Panc1 (cell line): ENCODE measurements around the gene PACC1. TPM values are rescaled to one million over a fixed set of nuclear protein-coding genes. Genes with fewer than 3 reads are reported as not detected.

Experiments used
- ATAC-seq: fragments of 200-7000 bp; cut with Tn5 transposase; 2 replicates; pipeline ENCODE4 v1.9.1; 2020; ENCODE audit warnings: mild to moderate bottlenecking, moderate library complexity
- BruUV-seq: library from RNA; stranded (reverse); fragments of 400-500 nt; replicated peaks from 2 replicates; lab custom pipeline; 2021; lab: Mats Ljungman, UMichigan
- CTCF ChIA-PET: fragments of 300-600 bp; sonication (Branson Sonifier 250); formaldehyde crosslinking; loops from one replicate; lab custom pipeline; 2022; ENCODE audit warnings: antibody characterized with exemption; lab: Charles Lee
- POLR2A ChIA-PET: fragments of 300-600 bp; sonication (Branson Sonifier 250); formaldehyde crosslinking; loops from one replicate; lab custom pipeline; 2022; ENCODE audit warnings: antibody characterized with exemption; lab: Charles Lee
- DNase-seq: peaks from one replicate; pipeline ENCODE4 v3.0.0-alpha.2; 2010; ENCODE audit warnings: low read depth, low spot score
- H3K27ac ChIP-seq: 2 replicates; pipeline ENCODE4 v1.5.1; 2011; ENCODE audit warnings: mild to moderate bottlenecking, low read length, inconsistent platforms
- H3K27me3 ChIP-seq: fragments of 200-500 bp; sonication (Bioruptor generic); 2 replicates; pipeline ENCODE4 v1.6.0; 2014; ENCODE audit warnings: low read length, inconsistent platforms; ENCODE audit not compliant: control insufficient read depth, insufficient read depth
- H3K36me3 ChIP-seq: fragments of 200-500 bp; sonication (Bioruptor generic); 2 replicates; pipeline ENCODE4 v1.5.1; 2014; ENCODE audit warnings: inconsistent platforms, mild to moderate bottlenecking, low read length, moderate library complexity; ENCODE audit not compliant: control insufficient read depth, insufficient read depth
- H3K4me1 ChIP-seq: 2 replicates; pipeline ENCODE4 v1.5.1; 2011; ENCODE audit warnings: inconsistent platforms, mild to moderate bottlenecking, low read length, moderate library complexity; ENCODE audit not compliant: control insufficient read depth, insufficient read depth
- H3K4me3 ChIP-seq, 2 experiments: 2 replicates each; pipeline ENCODE4 v1.5.1; 2011 to 2012; ENCODE audit warnings: low read depth in 2 of 2, low read length in 2 of 2, mild to moderate bottlenecking in 2 of 2, inconsistent platforms in 1 of 2, moderate library complexity in 1 of 2
- H3K9me3 ChIP-seq: fragments of 200-500 bp; sonication (Bioruptor generic); 2 replicates; pipeline ENCODE4 v1.5.1; 2014; ENCODE audit warnings: low read depth, mild to moderate bottlenecking, inconsistent platforms, low read length, moderate library complexity; ENCODE audit not compliant: control insufficient read depth, insufficient read depth
- POLR2AphosphoS5 ChIP-seq: IDR thresholded peaks from 2 replicates; pipeline ENCODE4 v1.6.1; 2012; ENCODE audit warnings: mild to moderate bottlenecking, low read depth, low read length, moderate library complexity
- SIN3A ChIP-seq: IDR thresholded peaks from 2 replicates; pipeline ENCODE4 v1.6.1; 2012; ENCODE audit warnings: low read depth, mild to moderate bottlenecking, low read length, moderate library complexity, borderline replicate concordance; ENCODE audit not compliant: insufficient read depth
- TCF7L2 ChIP-seq: IDR thresholded peaks from 2 replicates; pipeline ENCODE4 v1.6.1; 2011; ENCODE audit warnings: mild to moderate bottlenecking, low read depth, low read length, inconsistent platforms
- in situ Hi-C: cut with HindIII; loops from 2 replicates; pipeline ENCODE4 v1.10.0; 2016; ENCODE audit warnings: low sequenced_read_pairs, low pct_unique_long_range_greater_than_20kb
- intact Hi-C: fragments of 100-400 bp; cut with micrococcal nuclease; formaldehyde crosslinking; loops from one replicate; pipeline ENCODE4 v1.10.0; 2022; ENCODE audit not compliant: unreplicated experiment
- total RNA-seq: library from RNA; stranded (reverse); gene quantifications from one replicate; pipeline ENCODE4 v1.2.1, GENCODE V29; 2021; ENCODE audit not compliant: unreplicated experiment
- TF ChIP-seq, protein P1 (sequence below), 2 experiments: IDR thresholded peaks; 2 replicates each; pipeline ENCODE4 v1.6.1; 2011 to 2012; ENCODE audit warnings: low read depth in 2 of 2, control low read depth in 1 of 2, low read length in 1 of 2, mild to moderate bottlenecking in 1 of 2, moderate library complexity in 1 of 2; ENCODE audit not compliant: insufficient read depth in 1 of 2
- TF ChIP-seq, protein P2 (sequence below): fragments of 450-650 bp; IDR thresholded peaks from 2 replicates; pipeline ENCODE4 v1.5.1; 2017; ENCODE audit warnings: mild to moderate bottlenecking

Gene PACC1
- total RNA-seq, 1 experiment from 2014 or later = 11.5 TPM

DNA sequence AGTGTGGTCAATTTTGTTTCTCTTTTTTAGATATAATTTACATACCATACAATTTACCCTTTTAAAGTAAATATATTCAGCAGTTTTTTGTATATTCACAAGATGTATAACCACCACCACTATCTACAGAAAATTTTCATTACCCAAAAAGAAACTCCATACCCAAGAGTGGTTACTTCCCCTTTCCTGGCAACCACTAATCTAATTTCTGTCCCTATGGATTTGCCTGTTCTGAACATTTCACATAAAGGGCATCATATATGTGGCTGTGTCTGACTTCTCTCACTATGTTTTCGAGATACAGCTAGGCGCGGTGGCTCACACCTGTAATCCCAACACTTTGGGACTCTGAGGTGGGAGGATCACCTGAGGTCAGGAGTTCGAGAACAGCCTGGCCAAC lies 13.6 kb downstream of the PACC1 start:
- TF ChIP-seq, protein P1, sequence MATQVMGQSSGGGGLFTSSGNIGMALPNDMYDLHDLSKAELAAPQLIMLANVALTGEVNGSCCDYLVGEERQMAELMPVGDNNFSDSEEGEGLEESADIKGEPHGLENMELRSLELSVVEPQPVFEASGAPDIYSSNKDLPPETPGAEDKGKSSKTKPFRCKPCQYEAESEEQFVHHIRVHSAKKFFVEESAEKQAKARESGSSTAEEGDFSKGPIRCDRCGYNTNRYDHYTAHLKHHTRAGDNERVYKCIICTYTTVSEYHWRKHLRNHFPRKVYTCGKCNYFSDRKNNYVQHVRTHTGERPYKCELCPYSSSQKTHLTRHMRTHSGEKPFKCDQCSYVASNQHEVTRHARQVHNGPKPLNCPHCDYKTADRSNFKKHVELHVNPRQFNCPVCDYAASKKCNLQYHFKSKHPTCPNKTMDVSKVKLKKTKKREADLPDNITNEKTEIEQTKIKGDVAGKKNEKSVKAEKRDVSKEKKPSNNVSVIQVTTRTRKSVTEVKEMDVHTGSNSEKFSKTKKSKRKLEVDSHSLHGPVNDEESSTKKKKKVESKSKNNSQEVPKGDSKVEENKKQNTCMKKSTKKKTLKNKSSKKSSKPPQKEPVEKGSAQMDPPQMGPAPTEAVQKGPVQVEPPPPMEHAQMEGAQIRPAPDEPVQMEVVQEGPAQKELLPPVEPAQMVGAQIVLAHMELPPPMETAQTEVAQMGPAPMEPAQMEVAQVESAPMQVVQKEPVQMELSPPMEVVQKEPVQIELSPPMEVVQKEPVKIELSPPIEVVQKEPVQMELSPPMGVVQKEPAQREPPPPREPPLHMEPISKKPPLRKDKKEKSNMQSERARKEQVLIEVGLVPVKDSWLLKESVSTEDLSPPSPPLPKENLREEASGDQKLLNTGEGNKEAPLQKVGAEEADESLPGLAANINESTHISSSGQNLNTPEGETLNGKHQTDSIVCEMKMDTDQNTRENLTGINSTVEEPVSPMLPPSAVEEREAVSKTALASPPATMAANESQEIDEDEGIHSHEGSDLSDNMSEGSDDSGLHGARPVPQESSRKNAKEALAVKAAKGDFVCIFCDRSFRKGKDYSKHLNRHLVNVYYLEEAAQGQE (IDR thresholded peaks at IDR 0.05; ENCODE audit: insufficient read depth in 1 of 2, low read depth in 2 of 2, low read length in 1 of 2) = no peak
- TF ChIP-seq TCF7L2 (no peak), POLR2AphosphoS5 (no peak), SIN3A (no peak)
- TF ChIP-seq, protein P2, sequence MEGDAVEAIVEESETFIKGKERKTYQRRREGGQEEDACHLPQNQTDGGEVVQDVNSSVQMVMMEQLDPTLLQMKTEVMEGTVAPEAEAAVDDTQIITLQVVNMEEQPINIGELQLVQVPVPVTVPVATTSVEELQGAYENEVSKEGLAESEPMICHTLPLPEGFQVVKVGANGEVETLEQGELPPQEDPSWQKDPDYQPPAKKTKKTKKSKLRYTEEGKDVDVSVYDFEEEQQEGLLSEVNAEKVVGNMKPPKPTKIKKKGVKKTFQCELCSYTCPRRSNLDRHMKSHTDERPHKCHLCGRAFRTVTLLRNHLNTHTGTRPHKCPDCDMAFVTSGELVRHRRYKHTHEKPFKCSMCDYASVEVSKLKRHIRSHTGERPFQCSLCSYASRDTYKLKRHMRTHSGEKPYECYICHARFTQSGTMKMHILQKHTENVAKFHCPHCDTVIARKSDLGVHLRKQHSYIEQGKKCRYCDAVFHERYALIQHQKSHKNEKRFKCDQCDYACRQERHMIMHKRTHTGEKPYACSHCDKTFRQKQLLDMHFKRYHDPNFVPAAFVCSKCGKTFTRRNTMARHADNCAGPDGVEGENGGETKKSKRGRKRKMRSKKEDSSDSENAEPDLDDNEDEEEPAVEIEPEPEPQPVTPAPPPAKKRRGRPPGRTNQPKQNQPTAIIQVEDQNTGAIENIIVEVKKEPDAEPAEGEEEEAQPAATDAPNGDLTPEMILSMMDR = no peak
- ChIA-PET POLR2A (no interaction called here), CTCF (no interaction called here)
- no peak overlapping the region for H3K27ac ChIP-seq
- no TSS peak for BruUV-seq
- no peaks in the 10 kb centered on the region for H3K36me3 ChIP-seq
- no peak overlapping the region for H3K4me3 ChIP-seq
- in situ Hi-C loops (no loop called here), intact Hi-C loops (no loop called here)
- no peaks in the 10 kb centered on the region for H3K4me1 ChIP-seq
- no peak for ATAC-seq
- DNase-seq = no peak
- H3K9me3 ChIP-seq = peaks cover 17% of the 10 kb centered on the region
- H3K27me3 ChIP-seq = no peaks in the 10 kb centered on the region

DNA sequence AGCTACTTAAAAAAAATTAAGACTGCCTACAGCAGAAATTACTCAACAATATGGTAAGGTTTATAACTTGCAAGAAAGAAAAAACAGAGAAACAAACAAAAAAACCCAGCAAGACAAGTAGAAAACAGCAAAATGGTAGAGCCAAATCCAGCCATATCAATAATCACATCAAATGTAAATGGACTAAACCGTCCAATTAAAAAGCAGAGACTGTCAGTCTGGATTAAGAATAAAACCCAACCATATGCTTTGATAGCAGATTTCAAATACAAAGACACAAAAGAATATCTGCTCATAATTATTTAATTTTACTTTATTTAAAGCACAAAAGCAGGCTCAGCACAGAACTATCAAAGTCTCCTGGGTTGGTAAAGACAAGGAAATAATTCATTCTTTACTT lies 17.5 kb downstream of the PACC1 start:
- Histone ChIP-seq H3K4me1 (no peaks in the 10 kb centered on the region), H3K9me3 (peaks cover 17% of the 10 kb centered on the region), H3K4me3 (no peak overlapping the region), H3K36me3 (no peaks in the 10 kb centered on the region), H3K27ac (no peak overlapping the region), H3K27me3 (no peaks in the 10 kb centered on the region)
- in situ Hi-C loops (no loop called here), intact Hi-C loops (no loop called here)
- TF ChIP-seq, protein P2 = no peak
- TF ChIP-seq TCF7L2 (no peak), POLR2AphosphoS5 (no peak), SIN3A (no peak)
- TF ChIP-seq, protein P1 (IDR thresholded peaks at IDR 0.05; ENCODE audit: insufficient read depth in 1 of 2, low read depth in 2 of 2, low read length in 1 of 2) = no peak
- POLR2A ChIA-PET = no interaction called here
- BruUV-seq = no TSS peak
- no peak for DNase-seq
- ATAC-seq = no peak
- CTCF ChIA-PET = no interaction called here
